ENCODE measurements around the gene NPB. TPM values are rescaled to one million over a fixed set of nuclear protein-coding genes. Genes with fewer than 3 reads are reported as not detected.

Gene NPB
- total and polyA plus RNA-seq, 2 donors (not counting 1 experiment from before 2014, with no cell fraction given): 0.44 TPM; not detected in 1

- WGBS (ENCODE audit: insufficient coverage): 90% methylated on average over 26 of the region's 28 CpGs
- intact Hi-C loops (cut with micrococcal nuclease): loop anchor here (10.0 kb wide), 1 partner anchor 427 kb away; no protein-coding TSS in a partner anchor
- H3K9ac ChIP-seq (ENCODE audit: low read length): no peak overlapping the region
- no peaks in the 10 kb centered on the region for H3K9me3 ChIP-seq (ENCODE audit: control extremely low read depth in 1 of 3, control insufficient read depth in 2 of 3, insufficient read depth in 1 of 3, low read length in 2 of 3)
- TF ChIP-seq EZH2 (IDR thresholded peaks at IDR 0.05; ENCODE audit: borderline replicate concordance, insufficient read depth, low read depth, low read length, poor library complexity, severe bottlenecking): no peak
- TF ChIP-seq CTCF (IDR thresholded peaks at IDR 0.05): no peak
- no peaks in the 10 kb centered on the region for H3K27me3 Mint-ChIP-seq
- peaks cover 63% of the 10 kb centered on the region for H4K20me1 ChIP-seq (ENCODE audit: control insufficient read depth, insufficient read depth, low read length, poor library complexity, severe bottlenecking)
- H3K4me3 ChIP-seq (ENCODE audit: control extremely low read depth in 1 of 5, extremely low read depth in 1 of 5, insufficient read depth in 1 of 5, low read depth in 2 of 5, low read length in 4 of 5): no peak overlapping the region
- H3K4me3 Mint-ChIP-seq: peak overlapping the region; percentile 29
- ChIA-PET POLR2A (no interaction called here), CTCF (interaction anchor here (1.4 kb wide), 1 partner anchor 30 kb away, joined by 3 read pairs; no protein-coding TSS in a partner anchor)
- H3K27ac ChIP-seq (ENCODE audit: low read length in 2 of 2): no peak overlapping the region
- H3K9me3 Mint-ChIP-seq (ENCODE audit: insufficient read depth): no peaks in the 10 kb centered on the region
- H3K36me3 ChIP-seq (replicated peaks in 1 of 2; ENCODE audit: control extremely low read depth in 1 of 2, control insufficient read depth in 1 of 2, extremely low read depth in 1 of 2, insufficient read depth in 2 of 2, low read length in 1 of 2): peaks cover 1 to 27% of the 10 kb centered on the region in 2 experiments
- H3K79me2 ChIP-seq (ENCODE audit: control insufficient read depth, insufficient read depth, low read length): peaks cover 64% of the 10 kb centered on the region
- ATAC-seq (ENCODE audit: low read depth) (no peak), DNase-seq (peak; percentile 45)
- H3K4me1 Mint-ChIP-seq: peaks cover 35% of the 10 kb centered on the region
- peaks cover 22 to 36% of the 10 kb centered on the region in 2 donors for H3K4me1 ChIP-seq (ENCODE audit: control insufficient read depth in 2 of 2, insufficient read depth in 2 of 2, low read length in 2 of 2)
- no peak overlapping the region for H2AFZ ChIP-seq (ENCODE audit: insufficient read depth, low read depth, low read length, poor library complexity, severe bottlenecking)
- H3K27ac Mint-ChIP-seq: peak overlapping the region; percentile 78
- H3K27me3 ChIP-seq (replicated peaks in 1 of 4; ENCODE audit: control extremely low read depth in 1 of 4, control insufficient read depth in 3 of 4, insufficient read depth in 4 of 4, low read length in 3 of 4): no peaks in the 10 kb centered on the region
- no peak overlapping the region for H3K4me2 ChIP-seq (replicated peaks; ENCODE audit: low read depth, low read length, poor library complexity, severe bottlenecking)
Observed at GRCh38 chr17:81867991-81868673, 33.9 kb upstream of the NPB start.

DNA sequence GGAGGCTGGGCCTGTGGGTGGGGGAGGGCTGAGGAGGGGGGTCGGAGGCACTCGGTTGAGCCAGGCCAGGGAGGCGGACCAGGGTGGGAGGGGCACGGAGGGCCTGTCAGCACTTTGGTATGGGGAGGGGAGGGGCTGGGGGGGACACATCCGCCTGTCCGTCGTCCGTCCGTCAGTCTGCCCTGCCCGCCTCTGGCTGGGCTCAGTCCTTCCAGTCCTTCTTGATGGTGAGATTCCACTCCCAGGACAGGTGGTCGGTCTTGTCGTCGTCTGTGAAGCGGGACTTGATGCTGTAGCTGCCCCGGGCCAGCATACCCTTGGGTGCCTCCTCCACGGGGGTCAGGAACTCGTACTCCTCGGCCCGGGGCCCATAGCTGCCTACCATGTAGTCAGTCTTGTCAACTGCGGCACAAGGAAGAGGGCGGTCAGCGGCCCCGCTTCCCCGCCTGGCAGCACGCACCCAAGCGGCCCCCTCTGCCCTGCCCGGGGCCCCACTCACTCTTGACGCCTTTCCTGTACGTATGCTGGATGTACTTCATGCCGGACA is 33.3 kb upstream of the NPB start:
- Histone ChIP-seq H4K20me1 (ENCODE audit: control insufficient read depth, insufficient read depth, low read length, poor library complexity, severe bottlenecking) (peaks cover 58% of the 10 kb centered on the region), H3K4me2 (replicated peaks; ENCODE audit: low read depth, low read length, poor library complexity, severe bottlenecking) (peak overlapping the region; percentile 98), H3K36me3 (replicated peaks in 1 of 2; ENCODE audit: control extremely low read depth in 1 of 2, control insufficient read depth in 1 of 2, extremely low read depth in 1 of 2, insufficient read depth in 2 of 2, low read length in 1 of 2) (peaks cover 1 to 27% of the 10 kb centered on the region in 2 experiments), H2AFZ (ENCODE audit: insufficient read depth, low read depth, low read length, poor library complexity, severe bottlenecking) (no peak overlapping the region), H3K4me3 (ENCODE audit: control extremely low read depth in 1 of 5, extremely low read depth in 1 of 5, insufficient read depth in 1 of 5, low read depth in 2 of 5, low read length in 4 of 5) (no peak overlapping the region), H3K9ac (ENCODE audit: low read length) (no peak overlapping the region), H3K27ac (ENCODE audit: low read length in 2 of 2) (peak overlapping the region in 1 of 2 donors; percentile 91), H3K79me2 (ENCODE audit: control insufficient read depth, insufficient read depth, low read length) (peaks cover 59% of the 10 kb centered on the region), H3K4me1 (ENCODE audit: control insufficient read depth in 2 of 2, insufficient read depth in 2 of 2, low read length in 2 of 2) (peaks cover 22 to 39% of the 10 kb centered on the region in 2 donors), H3K27me3 (replicated peaks in 1 of 4; ENCODE audit: control extremely low read depth in 1 of 4, control insufficient read depth in 3 of 4, insufficient read depth in 4 of 4, low read length in 3 of 4) (no peaks in the 10 kb centered on the region), H3K9me3 (ENCODE audit: control extremely low read depth in 1 of 3, control insufficient read depth in 2 of 3, insufficient read depth in 1 of 3, low read length in 2 of 3) (no peaks in the 10 kb centered on the region)
- 89% methylated on average over 29 of the region's 30 CpGs for WGBS (ENCODE audit: insufficient coverage)
- TF ChIP-seq EZH2 (IDR thresholded peaks at IDR 0.05; ENCODE audit: borderline replicate concordance, insufficient read depth, low read depth, low read length, poor library complexity, severe bottlenecking) (no peak), CTCF (IDR thresholded peaks at IDR 0.05) (no peak)
- no peak overlapping the region for H3K4me3 Mint-ChIP-seq
- ChIA-PET POLR2A (interaction anchor here (1.1 to 2.5 kb wide), 2 partner anchors 8 to 15 kb away, joined by 9 to 15 read pairs; partner anchors contain the start of gene P4HB), CTCF (interaction anchor here (1.1 to 1.5 kb wide), 3 partner anchors 30 to 577 kb away, joined by 3 read pairs; no protein-coding TSS in a partner anchor)
- no peaks in the 10 kb centered on the region for H3K9me3 Mint-ChIP-seq (ENCODE audit: insufficient read depth)
- H3K27ac Mint-ChIP-seq: no peak overlapping the region
- no peaks in the 10 kb centered on the region for H3K27me3 Mint-ChIP-seq
- DNase-seq: peak; percentile 46
- peaks cover 31% of the 10 kb centered on the region for H3K4me1 Mint-ChIP-seq
- intact Hi-C loops (cut with micrococcal nuclease): loop anchor here (10.0 kb wide), 1 partner anchor 426 kb away; no protein-coding TSS in a partner anchor
- ATAC-seq (ENCODE audit: low read depth): no peak

All from B cell (primary cell).